GM23248 (cell line): ENCODE data around the gene WDR7.

ENCODE experiments used
- EZH2 ChIP-seq: fragments of 200-600 bp; sonication (generic); IDR thresholded peaks from 2 replicates; pipeline ENCODE4 v1.6.1; 2018; ENCODE audit warnings: antibody characterized with exemption, mild to moderate bottlenecking; ENCODE audit not compliant: insufficient read depth, poor library complexity, severe bottlenecking
- EZH2phosphoT487 ChIP-seq: fragments of 200-600 bp; sonication (generic); IDR thresholded peaks from 2 replicates; pipeline ENCODE4 v1.6.1; 2018; ENCODE audit warnings: antibody characterized with exemption, moderate library complexity, mild to moderate bottlenecking, low read depth; ENCODE audit not compliant: insufficient read depth

- TF ChIP-seq EZH2 (no peak), EZH2phosphoT487 (no peak)
Measured at GRCh38 chr18:56711708-56712445, 60.7 kb downstream of the WDR7 start.
